Activated CD4-positive, CD25-positive, alpha-beta regulatory T cell treated with anti-CD3 and anti-CD28 coated beads, Interleukin-2, amount 50 U/mL, for 16 hours (primary cell): ENCODE results near the gene MPP4.

Source experiments
- DNase-seq: peaks from one replicate; pipeline ENCODE4 v3.0.0-alpha.2; 2020; ENCODE audit warnings: low read depth, low spot score

The MPP4 gene, protein sequence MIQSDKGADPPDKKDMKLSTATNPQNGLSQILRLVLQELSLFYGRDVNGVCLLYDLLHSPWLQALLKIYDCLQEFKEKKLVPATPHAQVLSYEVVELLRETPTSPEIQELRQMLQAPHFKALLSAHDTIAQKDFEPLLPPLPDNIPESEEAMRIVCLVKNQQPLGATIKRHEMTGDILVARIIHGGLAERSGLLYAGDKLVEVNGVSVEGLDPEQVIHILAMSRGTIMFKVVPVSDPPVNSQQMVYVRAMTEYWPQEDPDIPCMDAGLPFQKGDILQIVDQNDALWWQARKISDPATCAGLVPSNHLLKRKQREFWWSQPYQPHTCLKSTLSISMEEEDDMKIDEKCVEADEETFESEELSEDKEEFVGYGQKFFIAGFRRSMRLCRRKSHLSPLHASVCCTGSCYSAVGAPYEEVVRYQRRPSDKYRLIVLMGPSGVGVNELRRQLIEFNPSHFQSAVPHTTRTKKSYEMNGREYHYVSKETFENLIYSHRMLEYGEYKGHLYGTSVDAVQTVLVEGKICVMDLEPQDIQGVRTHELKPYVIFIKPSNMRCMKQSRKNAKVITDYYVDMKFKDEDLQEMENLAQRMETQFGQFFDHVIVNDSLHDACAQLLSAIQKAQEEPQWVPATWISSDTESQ

DNA sequence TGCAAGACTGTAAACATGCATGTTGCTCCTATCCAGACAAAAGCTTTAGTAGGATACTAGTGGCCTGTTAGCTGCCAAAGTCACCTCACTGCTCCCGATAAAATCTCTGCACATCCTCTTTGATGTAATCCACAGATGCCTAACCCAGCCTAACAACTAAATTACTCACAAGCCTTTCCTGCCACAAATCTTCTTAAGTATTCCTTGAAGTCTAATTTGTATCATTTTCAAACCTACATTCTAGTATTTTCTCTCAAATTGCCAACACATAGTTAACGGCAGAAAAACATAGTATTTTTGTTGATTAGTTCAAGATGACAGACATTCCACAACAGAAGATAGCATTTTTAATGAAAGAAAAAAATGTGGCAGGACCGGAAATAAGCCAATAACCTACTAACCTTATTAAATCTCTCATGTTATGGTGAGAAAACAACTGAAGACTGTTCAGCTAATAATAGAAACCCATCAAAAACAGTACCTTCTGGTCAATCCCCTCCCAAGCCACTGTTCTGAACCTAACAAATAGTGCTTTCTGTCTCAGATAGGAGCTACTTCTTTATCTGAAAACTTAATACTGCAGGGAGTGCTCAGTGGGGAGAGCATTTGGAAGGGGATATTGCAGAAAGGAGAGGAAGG, at the start of gene MPP4:
Gene MPP4, minus strand, starts transcription at position 57 of the 639 bp plus-strand sequence. CDS start 4,690 bp downstream, outside the sequence.
- DNase-seq, result no peak

DNA sequence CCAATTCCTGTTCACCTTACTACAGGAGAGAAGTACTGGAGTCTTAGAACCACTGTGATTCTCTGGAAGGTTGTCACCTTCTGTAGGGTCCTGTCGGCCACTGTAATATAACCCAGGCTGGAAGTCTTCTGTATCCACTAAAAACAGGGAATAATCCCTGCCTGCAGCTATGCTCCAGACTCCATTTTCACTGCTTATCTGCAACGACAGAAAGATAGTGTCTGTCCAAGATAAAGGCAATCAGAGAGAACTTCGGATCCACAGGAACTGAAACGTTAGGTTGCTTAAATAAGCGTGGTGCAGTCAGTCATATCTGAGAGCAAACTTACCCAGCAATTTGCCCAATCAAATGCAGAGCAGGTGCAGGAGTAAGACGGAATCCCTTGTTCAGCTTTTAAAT, 48.1 kb upstream of the MPP4 start:
- DNase-seq, result no peak

DNA sequence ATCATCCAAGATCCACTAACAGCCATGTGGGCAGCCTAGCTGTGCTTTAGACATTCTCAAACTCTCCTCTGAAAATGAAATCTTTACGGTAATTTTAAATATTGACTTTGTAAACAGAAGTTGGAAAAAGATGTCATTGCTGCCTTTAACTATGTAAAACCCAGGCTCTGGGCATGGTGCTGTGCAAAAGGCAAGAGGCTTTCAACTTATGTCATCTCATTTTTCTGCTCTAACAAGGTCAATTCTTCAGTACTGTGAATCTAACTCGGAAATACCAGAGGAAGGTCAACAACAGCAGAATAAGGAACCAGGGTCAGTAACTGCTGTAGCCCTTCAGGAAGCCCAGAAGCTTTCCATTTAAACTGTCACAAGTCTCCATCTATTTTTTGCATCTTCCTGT, 37.0 kb upstream of the MPP4 start:
- DNase-seq, result no peak

DNA sequence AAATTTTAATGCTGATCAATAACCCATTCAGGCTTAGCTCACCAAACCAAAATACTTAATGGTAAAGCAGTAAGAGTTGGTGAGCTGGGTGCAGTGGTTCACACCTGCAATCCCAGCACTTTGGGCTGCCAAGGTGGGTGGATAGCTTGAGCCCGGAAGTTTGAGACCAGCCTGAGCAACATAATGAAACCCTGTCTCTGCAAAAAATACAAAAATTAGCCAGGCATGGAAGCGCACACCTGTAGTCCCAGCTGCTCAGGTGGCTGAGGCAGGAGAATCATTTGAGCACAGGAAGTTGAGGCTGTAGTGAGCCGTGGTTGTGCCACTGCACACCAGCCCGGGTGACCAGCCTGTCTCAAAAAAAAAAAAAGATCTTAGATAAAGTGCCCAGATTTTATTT, 35.7 kb upstream of the MPP4 start:
- no peak for DNase-seq

DNA sequence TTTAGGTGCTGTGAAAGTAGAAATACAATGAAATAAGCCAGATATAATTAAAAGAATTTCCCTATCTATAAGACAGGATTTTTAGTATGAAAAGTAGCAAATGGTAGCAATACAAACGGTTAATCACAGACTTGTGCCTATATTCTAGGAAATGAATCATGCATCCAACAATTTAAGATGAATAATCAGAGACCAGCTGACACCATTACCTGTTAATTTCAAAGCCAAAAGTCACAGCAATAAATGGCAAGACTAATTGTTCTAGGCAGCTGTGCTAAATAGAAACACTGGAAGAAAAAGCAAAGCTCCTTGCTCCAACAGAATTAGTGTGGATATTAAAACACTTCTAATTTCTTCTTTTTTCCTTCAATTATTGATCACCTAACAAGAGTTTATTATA, 35.1 kb upstream of the MPP4 start:
- DNase-seq, result no peak

DNA sequence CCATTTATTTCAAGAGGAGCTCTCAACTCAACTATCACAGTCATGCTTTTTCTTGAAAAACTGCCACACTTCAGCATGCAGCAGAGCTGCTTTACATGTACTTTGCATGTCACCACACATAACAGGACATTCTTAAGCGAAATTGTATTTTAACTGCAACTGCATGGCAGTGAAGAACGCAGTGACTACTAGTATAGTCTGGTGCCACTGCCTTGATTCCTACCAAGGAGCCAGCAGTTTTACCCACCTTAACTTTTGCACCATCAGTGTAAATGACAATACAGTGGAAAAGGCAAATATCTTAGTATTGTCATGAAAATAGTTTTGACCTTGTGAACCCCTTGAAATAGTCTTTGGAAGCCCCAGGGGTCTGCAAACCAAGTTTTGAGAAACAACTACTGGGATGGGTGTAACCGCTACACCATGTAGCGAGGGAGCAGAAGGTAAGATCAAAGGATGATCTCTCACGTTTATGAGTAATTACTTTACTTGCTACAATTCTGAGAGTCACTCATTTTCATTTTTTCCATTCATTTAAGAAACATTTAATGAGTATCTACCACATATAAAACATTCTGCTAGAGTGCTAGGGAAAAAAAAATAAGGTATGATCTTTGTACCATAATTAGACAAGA, 32.3 kb upstream of the MPP4 start:
- no peak for DNase-seq

DNA sequence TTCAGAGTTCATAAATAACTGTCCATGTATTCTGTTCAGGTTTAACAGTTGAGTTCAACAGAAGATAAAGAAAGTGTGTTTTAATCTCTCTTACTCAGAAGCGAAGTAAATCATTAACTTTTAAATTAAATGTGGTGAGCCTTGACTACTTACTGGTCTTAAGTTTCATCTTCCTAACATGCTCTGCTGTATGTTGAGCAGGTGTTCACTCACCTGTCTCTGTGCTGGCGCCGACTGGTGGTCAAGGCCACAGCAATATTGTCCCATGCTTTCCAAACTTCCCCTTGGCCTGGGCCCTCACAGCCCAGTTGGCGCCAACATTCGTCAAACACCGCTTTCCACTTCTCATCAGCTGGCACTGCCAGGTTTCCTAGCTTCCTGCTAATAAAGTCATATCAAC, 17.0 kb upstream of the MPP4 start:
- no peak for DNase-seq

DNA sequence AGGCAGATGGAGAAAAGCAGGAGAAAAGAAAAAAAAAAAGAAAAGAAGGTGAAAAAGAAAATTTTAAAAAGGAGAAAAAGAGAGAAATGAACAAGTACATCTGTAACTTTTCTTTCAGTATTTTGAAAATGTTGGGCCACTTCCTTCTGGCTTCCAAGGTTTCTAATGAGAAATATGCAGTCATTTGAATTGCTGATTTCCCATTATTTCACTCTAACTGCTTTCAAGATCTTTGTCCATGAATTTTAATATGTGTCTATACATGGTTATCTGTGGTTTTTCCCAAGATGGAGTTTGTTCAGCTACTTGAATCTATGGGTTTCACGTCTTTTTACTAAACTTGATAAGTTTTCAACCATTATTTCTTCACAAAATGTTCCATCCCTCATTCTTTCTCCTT, 14.3 kb upstream of the MPP4 start:
- no peak for DNase-seq

DNA sequence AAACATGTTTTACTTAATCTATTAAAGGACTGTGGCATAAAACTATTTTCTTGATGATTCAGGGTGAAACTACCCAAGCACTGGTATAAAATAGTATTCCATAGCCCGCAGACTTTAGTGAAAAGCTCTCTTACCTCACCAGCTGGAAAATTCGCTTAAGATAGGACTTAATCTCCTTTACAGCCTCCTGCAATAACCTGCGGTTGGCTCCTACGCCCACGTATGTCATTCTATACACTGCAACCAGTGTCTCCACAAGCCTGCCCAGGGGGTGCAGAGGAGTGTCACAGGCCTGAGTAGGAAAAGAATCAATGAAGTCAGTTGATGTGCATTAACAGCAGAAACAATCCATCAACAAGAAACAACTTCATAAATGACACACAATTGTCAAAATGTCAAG, 11.3 kb upstream of the MPP4 start:
- no peak for DNase-seq

DNA sequence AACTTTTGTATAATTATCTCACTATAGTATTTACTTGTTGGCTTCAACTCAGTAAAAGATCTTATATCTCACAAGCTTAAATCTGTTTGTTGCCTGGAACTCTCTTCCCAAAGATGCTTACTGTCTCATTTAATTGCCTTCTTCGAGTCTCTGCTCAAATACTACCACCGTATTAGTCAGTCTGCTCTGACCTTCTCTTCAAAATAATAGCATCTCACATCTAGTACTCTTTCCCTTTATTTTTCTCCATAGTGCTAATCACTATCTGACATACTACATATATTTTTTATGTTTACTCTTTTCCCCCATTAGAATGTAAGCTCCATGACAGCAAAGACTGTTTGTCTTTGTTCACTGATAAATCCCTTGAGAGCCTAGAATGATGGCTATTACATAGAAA, 10.6 kb upstream of the MPP4 start:
- no peak for DNase-seq

DNA sequence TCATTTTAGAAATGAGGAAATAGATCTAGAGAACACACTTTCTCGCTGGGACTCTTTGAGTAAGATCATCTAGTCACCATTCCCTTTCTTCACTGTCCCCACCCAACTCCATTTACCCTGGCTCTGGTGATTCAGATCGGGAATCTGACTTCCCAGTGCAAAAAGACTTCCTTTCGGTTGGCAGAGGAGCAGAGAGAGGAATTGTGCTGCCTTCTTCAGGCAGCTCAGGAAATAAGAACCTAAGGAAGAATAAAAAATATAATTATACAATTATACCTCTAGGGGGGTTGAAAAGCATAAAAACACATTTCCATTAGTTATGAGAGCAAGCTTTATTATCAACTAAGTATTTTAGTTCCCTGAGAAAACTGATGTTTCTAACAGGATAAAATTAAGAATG, 9.3 kb upstream of the MPP4 start:
- DNase-seq, result no peak

DNA sequence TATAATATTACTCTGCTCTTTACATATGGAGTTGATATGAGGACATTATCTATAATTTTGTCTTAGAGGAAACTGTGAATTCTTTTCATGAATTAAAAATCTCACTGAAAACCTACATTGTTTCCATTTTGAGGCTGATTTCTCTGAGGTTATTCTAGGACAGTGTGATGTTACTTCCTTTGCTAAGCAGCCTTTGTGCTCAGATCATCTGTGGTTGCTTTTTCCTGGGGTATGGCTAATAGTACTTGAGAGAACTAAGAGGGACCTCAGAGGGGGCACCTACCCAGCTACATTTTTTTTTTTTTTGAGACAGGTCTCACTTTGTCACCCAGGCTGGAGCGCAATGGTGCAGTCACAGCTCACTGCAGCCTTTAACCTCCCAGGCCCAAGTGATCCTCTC, 8.7 kb upstream of the MPP4 start:
- no peak for DNase-seq

DNA sequence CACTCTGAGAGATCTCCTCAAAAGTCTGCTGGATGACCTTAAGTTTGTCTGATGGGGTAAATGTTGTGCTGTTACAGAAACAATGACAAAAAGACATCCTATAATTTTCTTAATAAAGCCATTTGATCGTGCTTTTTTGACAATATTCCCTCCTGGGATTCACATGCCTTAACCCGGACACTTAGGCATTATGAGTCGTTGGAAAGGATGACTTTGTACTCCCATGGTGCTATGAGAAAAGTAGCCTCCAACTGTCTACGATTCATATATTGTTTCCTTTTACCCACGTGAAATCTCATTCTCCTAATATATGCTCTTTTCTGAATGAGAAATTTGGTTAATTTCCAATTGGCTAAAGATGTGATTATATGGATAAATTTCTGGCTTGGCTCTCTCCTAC, 6.1 kb upstream of the MPP4 start:
- DNase-seq, result no peak

DNA sequence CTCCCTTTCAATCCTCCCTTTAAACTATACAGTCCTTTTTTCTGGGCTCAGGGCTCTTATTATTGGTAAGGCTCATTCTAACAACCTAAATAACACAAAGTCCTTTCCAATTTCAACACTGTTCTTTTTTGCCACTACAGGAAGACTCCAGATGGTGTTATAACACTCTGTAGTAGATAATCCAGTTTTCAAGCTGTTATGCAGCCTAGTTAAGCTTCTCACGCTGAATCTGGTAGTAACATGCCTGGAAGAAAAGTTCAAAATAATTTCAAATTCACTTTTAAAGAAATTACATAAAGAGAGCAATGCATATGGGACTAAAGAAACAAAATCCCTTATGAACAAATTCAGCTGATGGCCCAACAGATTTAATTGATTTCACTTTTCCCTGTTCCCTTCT, 3.2 kb upstream of the MPP4 start:
- no peak for DNase-seq

DNA sequence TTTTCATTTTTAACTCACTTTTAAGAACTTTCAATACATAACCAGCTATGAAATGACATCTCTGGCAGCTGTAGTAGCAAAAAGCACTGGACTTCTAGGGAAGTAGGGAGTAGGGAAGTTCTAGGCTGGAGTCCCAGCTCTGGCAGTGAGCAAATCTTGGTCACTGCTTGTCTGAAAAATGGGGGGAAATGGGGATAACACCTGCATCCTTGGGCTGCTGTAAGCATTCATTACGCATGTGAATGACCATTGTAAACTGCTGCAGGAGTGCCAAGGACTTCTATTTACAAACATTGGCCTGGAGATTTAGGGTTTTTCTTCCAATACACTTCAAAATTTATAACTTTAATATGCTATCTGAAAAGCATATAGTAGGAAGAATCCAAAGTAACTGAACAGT, 972 bp upstream of the MPP4 start:
- DNase-seq, result no peak

DNA sequence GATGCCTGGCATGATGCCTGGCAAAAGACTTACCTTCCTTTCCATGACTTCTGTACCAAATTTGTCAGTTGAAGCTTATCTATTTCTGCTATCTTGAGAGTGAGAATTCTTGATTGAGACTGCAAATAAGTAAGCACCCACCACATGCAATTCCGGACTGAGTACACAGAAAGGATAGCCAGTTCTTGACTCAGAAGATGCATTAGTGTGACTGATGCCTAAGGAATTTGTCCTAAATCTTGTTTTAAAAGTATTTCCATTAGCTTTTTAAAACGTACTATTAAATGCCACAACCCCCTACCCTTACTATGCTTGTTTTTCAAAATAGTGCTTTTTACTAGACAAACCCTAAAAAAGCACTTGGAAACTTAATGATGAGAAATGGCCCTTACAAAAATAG, 545 bp downstream of the MPP4 start:
- no peak for DNase-seq

DNA sequence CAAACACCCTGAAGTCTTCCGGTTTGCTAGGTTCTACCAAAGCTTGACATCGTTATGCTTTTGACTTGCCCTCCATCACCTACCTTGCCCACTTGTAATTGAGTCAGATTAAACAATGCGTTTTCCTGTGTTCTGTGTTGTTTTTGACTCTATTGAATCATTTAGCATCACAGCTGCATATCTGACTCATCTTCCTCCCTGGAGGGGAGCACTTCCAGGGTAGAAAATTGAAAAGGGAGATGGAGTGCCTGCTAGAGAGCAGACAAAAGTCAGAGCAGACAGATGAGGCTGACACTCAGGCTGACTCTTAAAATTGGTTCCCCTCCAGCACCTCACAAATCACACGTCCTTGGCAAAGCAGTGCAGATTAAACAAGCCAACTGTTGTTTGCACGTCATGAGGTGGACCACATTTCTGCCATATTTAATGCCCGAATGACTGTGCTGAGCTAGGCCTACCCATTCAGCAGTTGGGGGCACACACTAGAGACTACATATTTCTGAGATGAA, 2.2 kb downstream of the MPP4 start:
- no peak for DNase-seq

DNA sequence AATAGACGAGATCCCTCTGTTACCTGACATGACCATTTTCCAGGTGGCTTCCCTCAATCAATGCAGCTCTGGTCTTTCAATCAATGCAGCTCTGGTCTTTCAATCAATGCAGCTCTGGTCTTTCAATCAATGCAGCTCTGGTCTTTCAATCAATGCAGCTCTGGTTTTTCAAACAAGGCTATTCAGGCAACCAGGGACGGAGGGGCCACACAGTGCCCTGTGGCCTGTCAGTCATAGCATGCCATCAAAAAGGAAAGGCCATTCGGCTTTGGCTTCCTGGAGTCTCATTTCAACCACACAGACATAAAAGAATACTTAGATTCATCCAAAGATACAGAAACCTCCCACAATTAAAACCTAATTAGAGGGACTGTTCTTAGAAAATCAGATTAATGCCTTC, 13.3 kb downstream of the MPP4 start:
- no peak for DNase-seq

DNA sequence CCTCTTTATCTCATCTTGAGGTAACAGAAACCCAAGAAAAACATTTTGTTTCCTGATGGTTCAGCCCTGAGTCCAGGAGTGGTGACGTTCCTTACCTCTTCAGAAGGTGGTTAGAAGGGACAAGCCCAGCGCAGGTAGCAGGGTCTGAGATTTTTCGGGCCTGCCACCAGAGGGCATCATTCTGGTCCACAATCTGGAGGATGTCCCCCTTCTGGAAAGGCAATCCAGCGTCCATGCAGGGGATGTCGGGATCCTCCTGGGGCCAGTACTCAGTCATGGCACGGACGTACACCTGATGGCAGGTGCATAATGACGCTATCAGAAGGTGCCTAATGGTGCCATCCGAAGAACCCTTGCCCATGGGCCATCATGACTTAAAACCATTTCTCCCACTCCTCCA, 17.7 kb downstream of the MPP4 start:
- DNase-seq, result no peak

DNA sequence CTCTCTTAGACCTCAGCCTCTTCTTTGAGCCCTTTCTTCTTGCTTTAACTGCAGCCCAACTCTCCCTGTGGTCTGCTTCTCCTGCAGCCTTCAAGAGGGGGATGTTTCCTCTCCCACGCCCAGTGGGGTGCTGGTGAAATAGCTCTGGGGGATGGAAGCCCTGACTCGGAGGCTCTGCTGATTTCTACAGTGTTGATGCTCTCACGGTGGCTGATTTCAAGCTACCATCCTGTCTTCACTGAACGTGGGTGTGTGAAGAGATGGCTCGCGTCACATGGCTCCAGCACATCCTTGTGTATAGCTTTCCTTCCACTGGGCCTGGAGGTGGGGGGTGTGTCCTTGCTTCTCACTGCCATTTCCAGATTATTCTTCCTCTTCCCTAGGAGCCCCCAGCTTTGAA, 20.0 kb downstream of the MPP4 start:
- DNase-seq, result no peak

DNA sequence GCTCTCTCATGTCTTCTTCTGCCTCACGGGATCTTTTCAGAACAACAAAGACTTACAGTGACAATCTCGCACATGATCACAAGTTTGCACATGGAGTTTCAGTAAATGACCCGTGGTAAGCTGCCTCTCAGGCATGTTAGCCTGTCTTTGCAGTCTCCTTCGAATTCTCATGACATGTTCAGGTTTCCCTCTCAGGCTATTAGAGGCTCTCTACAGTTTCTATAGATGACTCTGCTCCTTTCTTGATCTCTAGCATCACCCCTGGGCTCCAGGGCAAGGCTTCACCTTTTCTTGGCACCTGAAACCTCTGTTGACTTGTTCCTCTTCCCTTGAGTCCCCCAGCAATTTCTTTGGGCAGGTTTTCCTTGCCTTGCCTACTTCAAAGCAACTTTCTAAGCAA, 23.0 kb downstream of the MPP4 start:
- no peak for DNase-seq

DNA sequence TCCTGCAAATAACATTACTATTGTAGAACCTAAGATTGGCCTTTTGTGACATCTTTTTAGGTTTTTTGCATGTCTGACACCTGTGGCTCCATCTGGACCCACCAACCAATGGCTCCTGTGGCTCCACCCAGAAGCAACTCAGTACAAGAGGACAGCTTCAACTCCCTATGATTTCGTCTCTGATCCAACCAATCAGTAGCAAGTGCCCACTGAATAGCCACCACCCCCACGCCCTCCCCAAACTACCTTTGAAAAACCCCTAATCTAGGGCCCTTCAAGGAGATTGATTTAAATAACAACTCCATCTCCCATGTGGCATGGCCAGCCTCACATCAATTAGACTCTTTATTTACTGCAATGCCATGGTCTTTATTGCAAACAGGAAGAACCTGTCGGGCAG, 23.6 kb downstream of the MPP4 start:
- no peak for DNase-seq
